ENCODE data around the gene EXOG.

Gene EXOG

DNA sequence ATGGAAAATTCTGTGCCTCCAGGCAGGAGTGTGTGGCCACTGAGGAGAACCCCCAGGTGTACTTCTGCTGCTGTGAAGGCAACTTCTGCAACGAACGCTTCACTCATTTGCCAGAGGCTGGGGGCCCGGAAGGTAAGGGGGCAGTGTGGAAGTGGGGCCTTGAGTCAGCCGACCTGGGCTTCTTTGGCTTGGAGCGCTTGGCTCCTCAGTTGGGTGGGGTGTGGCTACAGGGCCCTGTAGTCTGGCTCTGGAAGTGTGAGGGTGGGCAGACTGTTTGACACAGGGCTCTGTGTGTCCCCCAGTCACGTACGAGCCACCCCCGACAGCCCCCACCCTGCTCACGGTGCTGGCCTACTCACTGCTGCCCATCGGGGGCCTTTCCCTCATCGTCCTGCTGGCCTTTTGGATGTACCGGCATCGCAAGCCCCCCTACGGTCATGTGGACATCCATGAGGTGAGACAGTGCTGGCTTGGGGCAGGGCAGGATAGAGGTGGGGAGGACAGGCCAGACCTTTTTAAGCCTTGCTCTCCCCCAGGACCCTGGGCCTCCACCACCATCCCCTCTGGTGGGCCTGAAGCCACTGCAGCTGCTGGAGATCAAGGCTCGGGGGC lies 18.2 kb upstream of the EXOG start:
- H3K4me3 Mint-ChIP-seq, result no peak overlapping the region
- no peak for DNase-seq
- peaks cover 1% of the 10 kb centered on the region for H3K36me3 Mint-ChIP-seq (ENCODE audit: insufficient read depth)
- H3K4me1 Mint-ChIP-seq (ENCODE audit: low read depth in 2 of 2), result peaks cover 0 to 13% of the 10 kb centered on the region in 2 donors
- H3K9me3 Mint-ChIP-seq, result no peaks in the 10 kb centered on the region
- no peak for ATAC-seq (replicated peaks)
- H3K27ac Mint-ChIP-seq, result peak overlapping the region in 1 of 2 donors; percentile 38
- H3K27me3 Mint-ChIP-seq, result no peaks in the 10 kb centered on the region

DNA sequence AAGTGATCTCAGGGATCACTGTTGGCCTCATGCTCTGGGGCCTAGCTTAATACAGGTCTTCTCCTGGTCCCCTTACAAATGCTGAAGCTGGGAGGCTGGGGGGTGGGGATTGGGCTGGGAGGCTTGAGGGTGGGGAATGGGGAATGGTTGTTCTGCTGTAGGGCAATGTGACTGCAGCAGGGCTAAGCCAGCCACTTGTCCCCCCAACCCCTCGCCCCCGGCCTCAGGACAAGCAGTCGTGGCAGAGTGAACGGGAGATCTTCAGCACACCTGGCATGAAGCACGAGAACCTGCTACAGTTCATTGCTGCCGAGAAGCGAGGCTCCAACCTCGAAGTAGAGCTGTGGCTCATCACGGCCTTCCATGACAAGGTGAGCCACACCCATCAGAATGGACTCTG lies 17.2 kb upstream of the EXOG start:
- Mint-ChIP-seq H3K27me3 (no peaks in the 10 kb centered on the region), H3K4me1 (ENCODE audit: low read depth in 2 of 2) (peaks cover 0 to 7% of the 10 kb centered on the region in 2 donors), H3K9me3 (no peaks in the 10 kb centered on the region), H3K27ac (peak overlapping the region in 1 of 2 donors; percentile 38), H3K4me3 (no peak overlapping the region), H3K36me3 (ENCODE audit: insufficient read depth) (peaks cover 4% of the 10 kb centered on the region)
- DNase-seq (no peak), ATAC-seq (replicated peaks) (no peak)

DNA sequence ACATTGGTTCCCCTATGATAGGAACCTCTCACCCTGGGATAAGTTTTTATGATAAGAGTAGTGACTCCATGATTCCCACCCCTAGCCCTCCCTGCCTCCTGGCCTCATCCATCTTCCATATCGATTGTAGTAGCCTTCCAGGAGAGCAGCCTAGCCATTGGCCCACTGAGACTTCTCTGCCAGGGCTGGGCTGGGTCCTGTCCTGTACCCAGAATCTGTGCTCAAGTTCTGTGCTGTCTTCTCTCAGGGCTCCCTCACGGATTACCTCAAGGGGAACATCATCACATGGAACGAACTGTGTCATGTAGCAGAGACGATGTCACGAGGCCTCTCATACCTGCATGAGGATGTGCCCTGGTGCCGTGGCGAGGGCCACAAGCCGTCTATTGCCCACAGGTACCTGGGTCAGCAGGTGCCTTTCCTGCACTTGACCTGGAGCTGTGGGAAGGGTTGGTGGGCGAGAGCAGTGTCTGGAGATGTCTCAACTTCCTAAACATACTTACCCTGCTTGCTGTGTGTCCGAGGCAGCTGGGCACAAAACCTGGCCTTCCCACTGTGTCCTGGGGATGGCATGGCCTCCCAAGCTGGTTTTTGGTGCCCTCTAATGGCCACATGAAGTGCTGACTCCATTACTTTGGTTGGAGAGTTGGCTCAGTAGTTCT lies 16.6 kb upstream of the EXOG start:
- Mint-ChIP-seq H3K4me1 (ENCODE audit: low read depth in 2 of 2) (peaks cover 0 to 3% of the 10 kb centered on the region in 2 donors), H3K36me3 (ENCODE audit: insufficient read depth) (peaks cover 4% of the 10 kb centered on the region), H3K27me3 (no peaks in the 10 kb centered on the region), H3K4me3 (no peak overlapping the region), H3K9me3 (no peaks in the 10 kb centered on the region), H3K27ac (peak overlapping the region in 1 of 2 donors; percentile 12)
- ATAC-seq (replicated peaks) (peak; percentile 76), DNase-seq (peak; percentile 35 to 39 (median 35))

DNA sequence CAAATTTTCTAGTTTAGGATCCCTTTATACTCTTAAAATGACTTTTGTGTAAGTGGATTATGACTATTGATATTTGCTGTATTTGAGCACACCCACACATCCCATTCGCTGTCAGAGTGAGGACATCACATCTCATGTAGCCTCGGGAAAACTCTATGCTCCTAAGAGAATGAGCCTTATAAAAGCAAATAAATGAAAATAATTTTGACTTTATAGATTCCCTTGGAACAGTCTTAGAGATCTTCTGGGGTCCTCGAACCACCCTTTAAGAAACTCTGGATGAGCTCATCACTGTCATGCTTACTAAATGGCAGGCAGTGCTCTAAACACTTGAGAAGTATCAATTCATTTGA lies 16.1 kb upstream of the EXOG start:
- ATAC-seq (replicated peaks) (no peak), DNase-seq (no peak)
- Mint-ChIP-seq H3K27ac (peak overlapping the region in 1 of 2 donors; percentile 12), H3K4me3 (no peak overlapping the region), H3K4me1 (ENCODE audit: low read depth in 2 of 2) (peaks cover 0 to 3% of the 10 kb centered on the region in 2 donors), H3K9me3 (no peaks in the 10 kb centered on the region), H3K27me3 (no peaks in the 10 kb centered on the region), H3K36me3 (ENCODE audit: insufficient read depth) (peaks cover 4% of the 10 kb centered on the region)

DNA sequence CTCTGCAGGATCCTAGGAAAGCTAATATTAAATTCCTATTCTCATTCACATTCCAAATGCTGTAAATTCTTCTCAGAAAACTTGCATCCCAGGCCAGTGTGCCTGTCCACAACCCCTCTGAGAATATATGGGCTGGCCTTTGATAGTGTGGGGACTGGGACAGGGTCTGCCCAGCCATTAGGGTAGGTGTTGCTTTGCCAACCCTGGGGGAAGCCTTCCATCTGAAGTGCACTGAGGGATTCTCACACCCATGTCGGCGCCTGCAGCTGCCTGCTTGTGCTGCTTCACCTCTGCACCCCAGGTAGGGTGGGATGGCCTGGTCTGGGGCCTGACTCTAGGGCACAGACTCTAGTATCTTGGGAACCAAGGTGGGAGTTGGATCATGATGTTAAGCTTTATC lies 15.2 kb upstream of the EXOG start:
- no peak for ATAC-seq (replicated peaks)
- no peak overlapping the region for H3K4me3 Mint-ChIP-seq
- H3K4me1 Mint-ChIP-seq (ENCODE audit: low read depth in 2 of 2), result peaks cover 0 to 2% of the 10 kb centered on the region in 2 donors
- H3K36me3 Mint-ChIP-seq (ENCODE audit: insufficient read depth), result peaks cover 4% of the 10 kb centered on the region
- no peak for DNase-seq
- H3K27me3 Mint-ChIP-seq, result no peaks in the 10 kb centered on the region
- no peaks in the 10 kb centered on the region for H3K9me3 Mint-ChIP-seq
- no peak overlapping the region for H3K27ac Mint-ChIP-seq

DNA sequence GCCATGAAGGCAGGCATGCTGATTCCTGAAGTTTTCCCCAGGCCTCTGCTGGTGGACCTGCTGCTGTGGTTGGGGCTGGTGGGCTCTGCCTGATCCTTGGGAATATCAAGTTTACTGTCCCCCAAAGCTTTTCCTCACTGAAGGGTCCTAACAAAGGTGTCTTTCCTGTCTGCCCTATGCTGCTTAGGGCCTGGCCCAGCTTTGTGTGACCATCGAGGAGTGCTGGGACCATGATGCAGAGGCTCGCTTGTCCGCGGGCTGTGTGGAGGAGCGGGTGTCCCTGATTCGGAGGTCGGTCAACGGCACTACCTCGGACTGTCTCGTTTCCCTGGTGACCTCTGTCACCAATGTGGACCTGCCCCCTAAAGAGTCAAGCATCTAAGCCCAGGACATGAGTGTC lies 13.2 kb upstream of the EXOG start:
- ATAC-seq (replicated peaks) (no peak), DNase-seq (no peak)
- no peak overlapping the region for H3K27ac Mint-ChIP-seq
- H3K9me3 Mint-ChIP-seq, result no peaks in the 10 kb centered on the region
- peaks cover 0 to 1% of the 10 kb centered on the region in 2 donors for H3K4me1 Mint-ChIP-seq (ENCODE audit: low read depth in 2 of 2)
- no peaks in the 10 kb centered on the region for H3K27me3 Mint-ChIP-seq
- H3K4me3 Mint-ChIP-seq, result no peak overlapping the region
- H3K36me3 Mint-ChIP-seq (ENCODE audit: insufficient read depth), result peaks cover 4% of the 10 kb centered on the region

DNA sequence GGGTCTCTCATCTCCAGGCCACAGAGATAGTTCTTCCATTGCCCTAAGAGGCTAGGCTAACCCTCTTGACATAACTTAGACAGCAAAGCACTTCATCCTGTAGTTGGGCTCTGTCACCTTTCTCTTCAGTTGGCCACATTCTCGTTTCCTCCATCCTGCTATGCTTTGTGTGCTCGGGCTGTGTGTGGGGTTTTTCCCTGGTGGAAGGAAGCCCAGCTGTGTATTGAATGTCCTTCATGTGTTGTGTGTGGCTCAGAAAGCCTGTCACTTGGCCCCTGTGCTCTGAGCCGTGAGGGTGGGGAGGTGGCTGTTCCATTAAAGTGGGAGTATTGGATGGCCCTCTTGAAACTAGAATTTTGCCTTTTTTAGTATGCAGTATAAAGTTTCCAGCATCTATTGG lies 8.8 kb upstream of the EXOG start:
- ATAC-seq (replicated peaks) (no peak), DNase-seq (no peak)
- Mint-ChIP-seq H3K4me1 (ENCODE audit: low read depth in 2 of 2) (peaks cover 0 to 1% of the 10 kb centered on the region in 2 donors), H3K27me3 (no peaks in the 10 kb centered on the region), H3K27ac (peak overlapping the region in 1 of 2 donors; percentile 56), H3K4me3 (no peak overlapping the region), H3K9me3 (no peaks in the 10 kb centered on the region), H3K36me3 (ENCODE audit: insufficient read depth) (peaks cover 4% of the 10 kb centered on the region)

DNA sequence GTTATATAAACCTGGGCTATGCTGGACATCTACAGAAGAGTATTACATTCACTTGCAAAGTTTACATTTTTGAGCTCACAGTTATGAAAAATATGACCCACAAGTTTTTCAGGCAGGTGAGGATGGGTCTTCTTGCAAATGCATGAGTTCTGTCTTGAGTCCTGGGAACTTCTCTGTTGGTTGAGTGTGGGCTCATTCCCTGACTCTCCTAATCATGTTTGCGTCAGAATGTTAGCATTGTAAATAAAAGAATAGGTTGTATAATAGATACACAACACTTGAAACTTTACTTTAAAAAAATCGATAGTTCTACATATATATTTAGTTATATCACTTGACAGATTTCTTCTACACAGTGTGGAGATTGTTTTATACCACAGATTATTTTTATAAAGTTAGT lies 7.2 kb upstream of the EXOG start:
- ATAC-seq (replicated peaks) (no peak), DNase-seq (no peak)
- Mint-ChIP-seq H3K9me3 (no peaks in the 10 kb centered on the region), H3K27me3 (no peaks in the 10 kb centered on the region), H3K36me3 (ENCODE audit: insufficient read depth) (no peaks in the 10 kb centered on the region), H3K27ac (no peak overlapping the region), H3K4me3 (no peak overlapping the region), H3K4me1 (ENCODE audit: low read depth in 2 of 2) (peaks cover 0 to 1% of the 10 kb centered on the region in 2 donors)

DNA sequence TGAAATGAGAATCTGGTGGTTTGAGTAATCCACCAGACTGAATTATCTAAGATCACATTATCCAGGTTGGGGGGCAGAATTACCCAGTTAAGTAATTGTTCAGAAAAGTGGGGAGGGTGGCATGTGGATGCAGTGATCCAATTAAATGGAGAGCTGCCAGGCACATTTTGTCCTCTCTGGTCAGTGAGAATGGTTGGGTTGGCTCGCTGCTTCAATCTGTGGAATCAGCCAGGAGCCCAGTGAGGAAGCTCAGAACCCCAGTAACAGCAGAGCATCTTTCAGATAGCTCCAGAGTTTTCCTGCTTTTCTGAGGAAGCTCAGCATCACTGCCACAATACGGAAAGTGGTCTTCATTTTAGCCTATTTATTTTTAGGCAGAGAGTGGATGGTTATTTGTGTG lies 6.4 kb upstream of the EXOG start:
- no peaks in the 10 kb centered on the region for H3K27me3 Mint-ChIP-seq
- H3K36me3 Mint-ChIP-seq (ENCODE audit: insufficient read depth), result no peaks in the 10 kb centered on the region
- no peak overlapping the region for H3K27ac Mint-ChIP-seq
- H3K9me3 Mint-ChIP-seq, result no peaks in the 10 kb centered on the region
- ATAC-seq (replicated peaks) (no peak), DNase-seq (no peak)
- H3K4me3 Mint-ChIP-seq, result no peak overlapping the region
- peaks cover 0 to 1% of the 10 kb centered on the region in 2 donors for H3K4me1 Mint-ChIP-seq (ENCODE audit: low read depth in 2 of 2)

DNA sequence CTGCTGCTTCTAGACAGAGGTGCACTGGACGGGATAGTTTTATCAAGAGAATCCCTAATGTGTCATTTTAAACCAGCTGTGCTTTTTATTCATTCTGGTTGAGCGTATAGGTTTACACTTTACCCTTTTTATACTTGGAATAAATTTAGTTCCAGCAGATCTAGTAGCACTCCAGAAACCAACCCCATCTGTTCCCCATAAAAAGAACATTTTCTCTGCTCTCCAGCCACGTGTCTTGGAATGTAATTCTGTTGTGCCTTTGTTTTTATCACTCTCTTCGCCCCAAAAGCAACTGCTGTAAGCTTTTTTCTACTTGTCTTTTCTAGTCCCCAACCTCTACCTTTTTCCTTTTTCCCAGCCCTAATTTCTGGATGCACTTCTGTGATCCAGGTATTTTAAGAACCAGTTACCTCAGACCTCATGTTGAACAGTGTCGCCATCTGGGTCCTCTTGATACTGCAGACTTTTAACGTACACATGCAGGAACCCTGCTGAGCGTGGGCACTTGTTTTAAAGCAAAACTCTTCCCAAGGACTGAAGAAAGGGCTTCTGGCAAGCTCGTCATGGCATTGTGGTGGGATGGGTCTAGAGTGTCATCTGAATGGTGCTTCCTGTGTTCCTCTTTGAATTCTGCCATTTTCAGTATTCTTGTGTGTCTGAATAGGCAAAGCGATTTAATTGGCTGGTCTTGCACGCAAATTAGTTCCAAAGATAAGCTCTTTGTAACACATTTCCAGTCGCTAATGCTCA lies 5.7 kb upstream of the EXOG start:
- H3K4me1 Mint-ChIP-seq (ENCODE audit: low read depth in 2 of 2), result peaks cover 0 to 1% of the 10 kb centered on the region in 2 donors
- no peak overlapping the region for H3K4me3 Mint-ChIP-seq
- H3K9me3 Mint-ChIP-seq, result no peaks in the 10 kb centered on the region
- H3K27me3 Mint-ChIP-seq, result no peaks in the 10 kb centered on the region
- no peak overlapping the region for H3K27ac Mint-ChIP-seq
- ATAC-seq (replicated peaks), result no peak
- no peaks in the 10 kb centered on the region for H3K36me3 Mint-ChIP-seq (ENCODE audit: insufficient read depth)
- no peak for DNase-seq

DNA sequence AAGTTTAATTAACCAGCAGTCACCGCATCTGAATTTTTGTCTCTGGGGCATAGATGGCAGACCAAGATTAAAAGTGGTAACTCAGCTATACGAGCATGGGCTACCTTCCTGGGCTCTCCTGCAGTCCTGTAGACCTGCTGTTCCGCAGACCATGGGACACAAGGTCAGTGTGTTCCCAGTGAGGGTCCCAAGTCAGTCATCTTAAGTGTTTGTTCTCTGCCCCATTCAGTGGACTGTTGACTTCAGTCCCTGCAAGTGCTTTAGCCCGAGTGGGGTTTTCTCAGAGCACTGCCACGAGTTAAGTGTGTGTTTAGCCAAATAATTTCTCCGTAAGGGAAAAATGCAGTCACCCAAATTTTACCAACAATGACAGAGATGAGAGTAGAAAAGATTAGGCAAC lies 4.9 kb upstream of the EXOG start:
- no peak overlapping the region for H3K27ac Mint-ChIP-seq
- no peaks in the 10 kb centered on the region for H3K27me3 Mint-ChIP-seq
- no peak for ATAC-seq (replicated peaks)
- peaks cover 0 to 2% of the 10 kb centered on the region in 2 donors for H3K4me1 Mint-ChIP-seq (ENCODE audit: low read depth in 2 of 2)
- no peak for DNase-seq
- peaks cover 4% of the 10 kb centered on the region for H3K36me3 Mint-ChIP-seq (ENCODE audit: insufficient read depth)
- no peak overlapping the region for H3K4me3 Mint-ChIP-seq
- H3K9me3 Mint-ChIP-seq, result no peaks in the 10 kb centered on the region

DNA sequence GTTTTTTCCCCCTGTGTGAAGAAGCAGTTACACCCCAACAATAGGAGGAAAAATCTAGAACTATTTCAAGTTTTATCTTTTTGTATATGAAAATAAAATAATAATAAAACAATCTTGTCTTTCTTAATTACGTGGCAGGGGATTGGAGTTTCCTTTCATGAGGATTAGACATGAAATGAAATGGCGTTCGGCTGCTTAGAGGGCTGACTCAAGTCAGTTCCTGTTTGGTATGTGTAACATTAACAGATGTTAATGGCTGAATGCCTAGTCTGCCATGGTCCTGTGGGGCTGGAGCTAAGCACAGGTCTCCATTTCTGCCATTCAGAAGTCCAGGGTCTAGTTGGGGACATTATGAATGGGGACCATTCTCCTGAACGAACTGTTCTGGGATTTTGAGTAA lies 3.1 kb upstream of the EXOG start:
- no peak overlapping the region for H3K4me3 Mint-ChIP-seq
- H3K4me1 Mint-ChIP-seq (ENCODE audit: low read depth in 2 of 2), result peaks cover 7 to 17% of the 10 kb centered on the region in 2 donors
- ATAC-seq (replicated peaks), result no peak
- no peak for DNase-seq
- H3K36me3 Mint-ChIP-seq (ENCODE audit: insufficient read depth), result peaks cover 7% of the 10 kb centered on the region
- H3K27me3 Mint-ChIP-seq, result no peaks in the 10 kb centered on the region
- no peak overlapping the region for H3K27ac Mint-ChIP-seq
- H3K9me3 Mint-ChIP-seq, result no peaks in the 10 kb centered on the region

DNA sequence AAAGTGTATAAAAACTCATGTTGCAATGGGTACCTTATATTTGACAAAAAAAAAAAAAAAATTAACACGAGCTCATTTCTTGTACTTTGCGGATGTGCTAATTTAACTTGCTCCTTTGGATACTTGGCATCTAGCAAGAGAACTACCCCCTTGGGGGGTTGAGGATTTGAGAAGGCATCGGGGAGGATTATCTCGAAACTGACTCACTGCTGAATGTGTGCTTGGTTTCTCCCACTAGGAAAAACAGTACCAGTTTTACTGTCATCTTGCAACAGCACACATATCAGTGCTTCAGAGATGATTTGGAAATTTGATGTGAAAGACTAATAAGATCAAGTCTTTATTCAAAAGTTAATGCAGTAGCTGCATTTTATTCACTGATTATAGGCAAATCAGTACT lies 891 bp downstream of the EXOG start:
- peaks cover 15 to 32% of the 10 kb centered on the region in 2 donors for H3K4me1 Mint-ChIP-seq (ENCODE audit: low read depth in 2 of 2)
- peak overlapping the region; percentile 91 to 93 for H3K27ac Mint-ChIP-seq
- DNase-seq (no peak), ATAC-seq (replicated peaks) (no peak)
- H3K4me3 Mint-ChIP-seq, result peak overlapping the region; percentile 91 to 92
- H3K9me3 Mint-ChIP-seq, result no peaks in the 10 kb centered on the region
- H3K27me3 Mint-ChIP-seq, result no peaks in the 10 kb centered on the region
- H3K36me3 Mint-ChIP-seq (ENCODE audit: insufficient read depth), result peaks cover 21% of the 10 kb centered on the region
